Nasal cavity respiratory epithelium epithelial cell of viscerocranial mucosa (primary cell): ENCODE results near the gene TFEB. TPM values are rescaled to one million over a fixed set of nuclear protein-coding genes. Genes with fewer than 3 reads are reported as not detected.

Source experiments
- total RNA-seq: library from RNA; depleted of rRNA; stranded (reverse); fragments of >200 nt; gene quantifications from 2 replicates; pipeline ENCODE4 v1.2.3, GENCODE V29; 2014

TFEB gene
- 6.5 and 13.6 TPM in 2 replicates for total RNA-seq

GRCh38 chr6:41735427-41736185 is at the start of gene TFEB:
TSS of gene TFEB (minus strand) at chr6:41735608. CDS start at chr6:41691213, 44,395 bp downstream.

GRCh38 chr6:41780551-41781365 is 45.4 kb upstream of the TFEB start, which contains the start of gene PRICKLE4:
TSS of gene PRICKLE4 (plus strand) at chr6:41780782. CDS start at chr6:41783474, 2,692 bp downstream.

GRCh38 chr6:41779788-41780550 is 44.6 kb upstream of the TFEB start, which contains the start of gene FRS3:
TSS of gene FRS3 (minus strand) at chr6:41779900. CDS start at chr6:41776987, 2,913 bp downstream.

GRCh38 chr6:41747256-41748101 is 12.1 kb upstream of the TFEB start, which contains the start of gene PGC:
TSS of gene PGC (minus strand) at chr6:41747397. CDS start at chr6:41747334, 63 bp downstream.

GRCh38 chr6:41638002-41638934 is 97.1 kb downstream of the TFEB start, which contains the start of gene MDFI:
TSS of gene MDFI (plus strand) at chr6:41638468. CDS start at chr6:41638750, 282 bp downstream.

Other genes with a start within 250 kb of the TFEB start
- gene FOXP4, start 189.2 kb downstream of the TFEB start, total RNA-seq: 3.1 and 10.0 TPM in 2 replicates
- gene MDFI, start 97.1 kb downstream of the TFEB start, total RNA-seq: 67.1 and 69.4 TPM in 2 replicates
- gene PGC, start 11.8 kb upstream of the TFEB start, total RNA-seq: not detected in 2 replicates
- gene FRS3, start 44.3 kb upstream of the TFEB start, total RNA-seq: 0.34 and 1.1 TPM in 2 replicates
- under 0.01 and 1.1 TPM in 2 replicates for gene PRICKLE4, start 45.2 kb upstream of the TFEB start, total RNA-seq
- gene TOMM6, start 52.1 kb upstream of the TFEB start, total RNA-seq: 41.9 and 47.8 TPM in 2 replicates
- gene USP49, start 159.8 kb upstream of the TFEB start, total RNA-seq: 2.1 and 3.6 TPM in 2 replicates
- 30.5 and 40.0 TPM in 2 replicates for gene MED20, start 185.5 kb upstream of the TFEB start, total RNA-seq
- gene BYSL, start 185.9 kb upstream of the TFEB start, total RNA-seq: 27.0 and 32.9 TPM in 2 replicates
- gene CCND3, start 206.2 kb upstream of the TFEB start, total RNA-seq: 7.9 and 38.7 TPM in 2 replicates